Superior temporal gyrus (tissue), 1 donor: Measurements from ENCODE around the gene SLC25A17.
"Not testable (repeated sequence)": the region's sequence is repeated elsewhere in the genome, so short reads cannot be mapped to it uniquely, and the experiment has no call there.

Source experiments
- DNase-seq: peaks from one replicate; pipeline ENCODE4 v3.0.0-alpha.2; 2016; ENCODE audit errors: extremely low spot score

Gene SLC25A17

GRCh38 chr22:40818747-40819598 lies at the start of gene SLC25A17:
TSS of gene SLC25A17 (minus strand) at chr22:40819346. CDS start at chr22:40819248, 98 bp downstream.
- peak; percentile 88 for DNase-seq

GRCh38 chr22:40868379-40868778 lies 49.2 kb upstream of the SLC25A17 start:
- not testable (repeated sequence) for DNase-seq

GRCh38 chr22:40867109-40867508 lies 48.0 kb upstream of the SLC25A17 start:
- DNase-seq = no peak

GRCh38 chr22:40862537-40862936 lies 43.4 kb upstream of the SLC25A17 start:
- DNase-seq = no peak

- DNase-seq = no peak
Measured at GRCh38 chr22:40862013-40862412, 42.9 kb upstream of the SLC25A17 start, which contains the start of gene DNAJB7. TSS of gene DNAJB7 (minus strand) at chr22:40862113. CDS start at chr22:40861994, 119 bp downstream.

- DNase-seq = no peak
Measured at GRCh38 chr22:40857309-40857855, 38.2 kb upstream of the SLC25A17 start.

- DNase-seq = peak; percentile 97
Measured at GRCh38 chr22:40856513-40857308, 37.6 kb upstream of the SLC25A17 start, which contains the start of the genes ST13 and XPNPEP3. TSS of gene ST13 (minus strand) at chr22:40856639. CDS start at chr22:40856540, 99 bp downstream. TSS of gene XPNPEP3 (plus strand) at chr22:40857148. CDS start at chr22:40857182, 34 bp downstream.

- DNase-seq = peak; percentile 49
Measured at GRCh38 chr22:40855979-40856512, 36.9 kb upstream of the SLC25A17 start.

- DNase-seq = no peak
Measured at GRCh38 chr22:40855071-40855978, 36.2 kb upstream of the SLC25A17 start.

GRCh38 chr22:40853961-40854360 lies 34.8 kb upstream of the SLC25A17 start:
- DNase-seq = peak; percentile 47

GRCh38 chr22:40853333-40853732 lies 34.2 kb upstream of the SLC25A17 start:
- DNase-seq = no peak

- DNase-seq = not testable (repeated sequence)
Measured at GRCh38 chr22:40845816-40846215, 26.7 kb upstream of the SLC25A17 start.

- DNase-seq = no peak
Measured at GRCh38 chr22:40844951-40845350, 25.8 kb upstream of the SLC25A17 start.

GRCh38 chr22:40838486-40838885 lies 19.3 kb upstream of the SLC25A17 start:
- no peak for DNase-seq

- no peak for DNase-seq
Measured at GRCh38 chr22:40834619-40835018, 15.5 kb upstream of the SLC25A17 start.

- no peak for DNase-seq
Measured at GRCh38 chr22:40829131-40829530, 10.0 kb upstream of the SLC25A17 start.

- no peak for DNase-seq
Measured at GRCh38 chr22:40826984-40827741, 8.0 kb upstream of the SLC25A17 start.

- not testable (repeated sequence) for DNase-seq
Measured at GRCh38 chr22:40826292-40826691, 7.1 kb upstream of the SLC25A17 start.

- DNase-seq = no peak
Measured at GRCh38 chr22:40823426-40823825, 4.3 kb upstream of the SLC25A17 start.

- no peak for DNase-seq
Measured at GRCh38 chr22:40819599-40820140, 524 bp upstream of the SLC25A17 start.
